Motor neuron (in vitro differentiated cells): ENCODE measurements around the gene EPHX1. TPM values are rescaled to one million over a fixed set of nuclear protein-coding genes. Genes with fewer than 3 reads are reported as not detected.
"Not testable (repeated sequence)": the region's sequence is repeated elsewhere in the genome, so short reads cannot be mapped to it uniquely, and the experiment has no call there.

Experiments
- ATAC-seq, 8 experiments: fragments of 200-7000 bp; cut with Tn5 transposase; replicated peaks in 6 of 8; 2 replicates each; pipeline ENCODE4 v1.8.0; 2021; ENCODE audit warnings: mild to moderate bottlenecking in 8 of 8, moderate library complexity in 8 of 8
- H3K27ac ChIP-seq, 2 donors: fragments of 250-450 bp; sonication (Bioruptor Pico); 2 replicates each; pipeline ENCODE4 v1.9.0; 2021; ENCODE audit warnings: antibody characterized with exemption in 2 of 2, mild to moderate bottlenecking in 2 of 2, moderate library complexity in 1 of 2
- H3K4me1 ChIP-seq, 2 donors: fragments of 250-450 bp; sonication (Bioruptor Pico); replicated peaks in 1 of 2; 2 replicates each; pipeline ENCODE4 v1.6.1; 2021; ENCODE audit warnings: antibody characterized with exemption in 2 of 2, mild to moderate bottlenecking in 2 of 2, moderate library complexity in 1 of 2
- H3K4me3 ChIP-seq, 5 donors: fragments of 250-450 bp; sonication (Bioruptor Pico); 2 replicates each; pipeline ENCODE4 v1.9.0; 2021; ENCODE audit warnings: antibody characterized with exemption in 5 of 5, mild to moderate bottlenecking in 5 of 5, moderate library complexity in 4 of 5
- WGBS, 10 experiments: fragments of 450-650 bp; shearing (Covaris generic); methylation state at CpG; one replicate each; pipeline ENCODE4 v1.0.0; 2022; 5-methylcytosine and 5-hydroxymethylcytosine counted together
- in situ Hi-C, 9 experiments: fragments of 400-800 bp; cut with MboI; loops; one replicate each; pipeline ENCODE4 v1.15.0; 2021; ENCODE audit warnings: low sequenced_read_pairs in 9 of 9, low pct_unique_long_range_greater_than_20kb in 2 of 9; ENCODE audit not compliant: unreplicated experiment in 9 of 9
- total RNA-seq, 8 experiments: library from RNA; unstranded; fragments of 300-600 nt; gene quantifications; 2 replicates each; pipeline versions ENCODE4 v1.2.3 to v1.2.4, GENCODE V29; 2022

EPHX1 gene
- total RNA-seq, 8 experiments from 2014 or later, result 8.1 to 56.2 (median 12.2) TPM

DNA sequence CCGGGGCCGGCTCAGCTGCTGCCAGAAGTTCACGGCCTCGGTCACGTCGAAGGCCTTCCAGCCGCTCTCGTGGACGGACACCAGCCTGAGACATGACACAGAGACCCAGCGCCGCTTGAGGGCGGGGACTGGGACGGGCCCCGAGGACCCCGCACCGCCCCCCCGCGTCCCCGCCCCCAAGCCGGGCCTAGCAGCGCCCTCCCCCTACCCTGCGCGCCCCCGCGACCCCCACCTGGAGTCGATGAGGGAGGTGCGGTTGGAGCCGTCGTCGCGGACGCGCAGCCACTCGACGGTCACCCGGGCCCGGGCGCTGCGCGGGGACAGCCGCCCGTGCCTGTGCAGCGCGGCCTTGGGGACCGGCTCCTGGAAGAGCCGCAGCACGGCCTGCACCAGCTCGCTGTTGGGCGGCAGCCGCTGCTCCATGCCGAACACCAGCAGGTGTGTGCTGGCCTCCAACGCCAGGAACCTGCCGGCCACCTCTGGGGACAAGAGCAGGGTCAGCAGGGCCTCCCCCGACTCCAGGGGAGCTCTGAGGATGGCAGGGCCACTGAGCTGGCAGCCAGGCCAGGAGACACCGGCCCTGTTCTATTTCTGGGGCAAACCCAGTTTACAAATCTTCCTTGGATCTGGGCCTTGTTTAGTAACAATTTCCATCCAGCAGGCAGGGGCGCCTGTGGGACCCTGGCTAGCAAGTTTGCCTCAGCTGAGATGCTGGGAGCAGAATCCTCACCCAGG is 77.8 kb downstream of the EPHX1 start:
- WGBS, 10 experiments, result 80 to 100% (median 87%) methylated on average over 1 to 2 of the region's 56 CpGs; no CpG with 5 or more reads in 6 of the 10 experiments
- in situ Hi-C loops, H3K27ac ChIP-seq, H3K4me3 ChIP-seq: not testable (repeated sequence)
- H3K4me1 ChIP-seq, result peaks cover 8 to 24% of the 10 kb centered on the region in 2 donors
- peak in 3 of 8 experiments; percentile 8 to 36 (median 32) for ATAC-seq

DNA sequence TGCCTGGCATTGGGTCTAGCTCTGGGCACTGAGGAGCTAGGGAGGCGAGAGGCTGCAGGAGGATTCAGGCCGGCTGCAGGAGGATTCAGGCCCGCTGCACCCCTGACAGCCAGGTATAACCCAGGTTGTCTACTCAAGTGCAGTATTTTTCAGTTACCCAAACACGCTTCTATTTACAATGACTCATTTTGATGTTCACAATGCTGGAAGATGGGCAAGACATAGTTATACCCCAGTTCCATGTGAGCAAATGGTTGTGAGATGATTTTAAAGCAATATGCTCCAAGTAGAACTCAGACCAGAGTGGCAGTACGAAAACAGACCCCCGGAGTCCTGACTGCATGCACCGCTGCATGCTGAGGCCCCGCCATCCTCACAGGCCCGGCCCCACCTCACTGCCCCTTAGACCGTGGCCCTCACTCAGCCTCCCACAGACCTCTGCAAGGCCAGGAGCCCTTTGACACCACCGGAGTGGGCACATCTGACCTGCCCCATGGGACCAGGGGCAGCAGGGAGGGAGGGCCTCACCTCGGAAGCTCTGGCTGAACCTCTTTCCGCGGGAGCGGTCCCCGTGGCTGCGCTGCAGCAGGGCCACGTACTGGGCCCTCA is 78.5 kb downstream of the EPHX1 start:
- WGBS, 10 experiments, result 71 to 94% (median 83%) methylated on average over 1 to 7 of the region's 18 CpGs; no CpG with 5 or more reads in 3 of the 10 experiments
- H3K4me3 ChIP-seq, result no peak overlapping the region
- peaks cover 8 to 21% of the 10 kb centered on the region in 2 donors for H3K4me1 ChIP-seq
- H3K27ac ChIP-seq, result no peak overlapping the region
- peak in 4 of 8 experiments; percentile 10 to 24 (median 14) for ATAC-seq
- in situ Hi-C loops, result no loop called here

DNA sequence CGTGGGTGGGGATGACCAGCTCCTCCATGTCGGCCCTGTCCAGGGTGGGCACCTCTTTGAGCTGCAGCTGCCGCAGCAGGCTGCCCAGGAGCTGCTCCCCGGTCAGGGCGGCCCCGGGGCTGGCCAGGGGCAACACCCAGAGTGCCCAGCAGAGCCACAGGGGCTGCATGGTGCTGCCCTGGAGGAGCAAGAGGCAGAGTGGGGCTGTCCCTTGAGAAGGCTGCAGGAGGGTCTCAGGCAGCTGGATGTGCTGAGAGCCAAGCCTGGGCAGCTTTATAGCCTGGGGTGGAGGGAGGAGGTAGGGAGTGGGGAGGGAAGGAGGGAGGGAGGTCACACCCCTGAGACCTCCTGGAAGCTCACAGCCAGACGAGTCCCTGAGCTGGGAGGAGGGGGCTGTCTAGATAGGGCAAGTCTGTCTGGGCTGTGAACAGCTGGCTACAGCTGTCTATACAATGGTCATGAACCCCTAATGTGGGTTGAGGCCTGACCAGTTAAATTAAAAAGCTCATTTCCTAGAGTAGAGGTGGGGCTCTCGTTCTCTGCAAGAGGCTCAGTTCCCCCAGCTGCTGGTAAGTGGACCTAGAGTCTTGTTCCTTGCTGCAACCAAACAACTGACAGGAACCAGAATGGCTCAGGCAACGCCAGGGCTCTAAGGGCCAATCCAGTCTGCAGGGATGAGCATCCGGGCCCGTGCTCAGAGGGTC is 79.1 kb downstream of the EPHX1 start, which contains the start of gene LEFTY1:
Gene LEFTY1, minus strand, starts transcription at position 249 of the 704 bp plus-strand sequence. Its CDS starts 80 bp downstream, at position 169.
- WGBS, 10 experiments, result 73 to 91% (median 80%) methylated on average over 1 to 6 of the region's 11 CpGs; no CpG with 5 or more reads in 6 of the 10 experiments
- no peak within 1 kb of the TSS for H3K27ac ChIP-seq
- ATAC-seq, result peak in 7 of 8 experiments; percentile 37 to 72 (median 56)
- no peak within 1 kb of the TSS for H3K4me3 ChIP-seq
- in situ Hi-C loops, result no loop called here
- H3K4me1 ChIP-seq, result peaks cover 8 to 21% of the 10 kb centered on the region in 2 donors

DNA sequence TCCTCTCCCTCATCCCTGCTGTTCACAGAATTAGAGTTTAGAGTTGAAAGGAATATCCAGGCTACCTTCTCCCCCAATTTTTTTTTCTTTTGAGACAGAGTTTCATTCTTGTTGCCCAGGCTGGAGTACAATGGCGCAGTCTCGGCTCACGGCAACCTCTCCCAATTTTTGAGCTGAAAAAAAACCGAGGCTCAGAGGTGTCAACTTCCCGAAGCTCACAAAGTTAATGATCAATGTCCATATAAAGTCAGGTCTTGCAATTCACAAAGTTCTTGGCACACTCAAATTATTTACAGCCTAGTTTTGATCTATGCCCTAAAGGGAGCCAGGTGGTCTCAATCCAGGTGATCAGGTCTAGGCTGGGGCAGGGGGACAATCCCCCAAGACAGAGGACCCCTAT is 79.8 kb downstream of the EPHX1 start:
- WGBS, 10 experiments, result 49 to 100% (median 79%) methylated on average over 1 to 5 of the region's 5 CpGs; no CpG with 5 or more reads in 4 of the 10 experiments
- ATAC-seq, result no peak
- Histone ChIP-seq H3K4me3 (no peak overlapping the region), H3K27ac (no peak overlapping the region), H3K4me1 (peaks cover 8 to 21% of the 10 kb centered on the region in 2 donors)
- in situ Hi-C loops, result no loop called here

DNA sequence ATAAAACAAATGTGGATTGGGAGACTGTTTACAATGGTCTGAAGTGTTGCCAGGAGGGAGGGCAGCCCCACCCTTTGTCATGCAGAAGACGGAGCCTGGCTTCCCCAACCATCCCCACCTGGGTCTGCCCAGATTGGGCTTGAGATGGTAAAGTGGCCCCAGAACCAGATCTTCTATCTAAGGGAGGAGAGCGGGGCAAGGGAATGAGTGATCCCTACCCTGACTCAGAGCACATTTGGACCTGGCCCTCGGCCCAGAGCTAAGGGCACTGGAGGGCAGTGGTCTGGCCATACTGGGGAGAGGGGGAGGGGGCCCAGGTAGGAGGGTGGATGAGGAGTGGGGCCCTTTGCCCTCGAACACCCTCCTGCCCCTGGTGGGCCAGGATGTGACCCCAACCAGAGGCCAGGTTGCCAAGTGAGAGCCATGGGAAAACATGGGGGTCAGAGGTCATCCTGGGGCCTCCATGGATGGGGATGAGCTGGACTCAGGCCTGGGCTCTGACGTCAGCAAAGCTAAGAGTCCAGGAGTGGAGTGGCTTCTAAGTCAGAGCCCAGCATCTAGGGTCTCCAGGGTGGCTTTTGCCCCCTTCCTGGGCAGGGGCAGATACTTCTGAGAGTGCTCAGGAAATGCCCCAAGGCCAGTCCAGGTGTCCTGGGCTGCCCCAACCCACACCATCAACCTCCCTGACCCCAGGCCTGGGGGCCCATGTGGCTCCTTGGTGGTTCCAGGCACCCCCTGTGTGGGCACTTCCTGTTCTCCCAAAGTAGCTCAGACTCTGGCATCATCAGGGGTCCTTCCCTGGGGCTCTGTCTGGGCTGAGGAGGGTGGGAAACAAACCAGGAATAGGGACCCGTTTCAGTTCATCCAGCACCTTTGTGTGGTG is 80.7 kb downstream of the EPHX1 start:
- WGBS, 10 experiments, result 0 to 100% (median 74%) methylated on average over 1 to 4 of the region's 6 CpGs; no CpG with 5 or more reads in 2 of the 10 experiments
- H3K4me3 ChIP-seq, result no peak overlapping the region
- ATAC-seq, result no peak
- H3K4me1 ChIP-seq, result peaks cover 8 to 21% of the 10 kb centered on the region in 2 donors
- in situ Hi-C loops, result no loop called here
- H3K27ac ChIP-seq, result no peak overlapping the region

DNA sequence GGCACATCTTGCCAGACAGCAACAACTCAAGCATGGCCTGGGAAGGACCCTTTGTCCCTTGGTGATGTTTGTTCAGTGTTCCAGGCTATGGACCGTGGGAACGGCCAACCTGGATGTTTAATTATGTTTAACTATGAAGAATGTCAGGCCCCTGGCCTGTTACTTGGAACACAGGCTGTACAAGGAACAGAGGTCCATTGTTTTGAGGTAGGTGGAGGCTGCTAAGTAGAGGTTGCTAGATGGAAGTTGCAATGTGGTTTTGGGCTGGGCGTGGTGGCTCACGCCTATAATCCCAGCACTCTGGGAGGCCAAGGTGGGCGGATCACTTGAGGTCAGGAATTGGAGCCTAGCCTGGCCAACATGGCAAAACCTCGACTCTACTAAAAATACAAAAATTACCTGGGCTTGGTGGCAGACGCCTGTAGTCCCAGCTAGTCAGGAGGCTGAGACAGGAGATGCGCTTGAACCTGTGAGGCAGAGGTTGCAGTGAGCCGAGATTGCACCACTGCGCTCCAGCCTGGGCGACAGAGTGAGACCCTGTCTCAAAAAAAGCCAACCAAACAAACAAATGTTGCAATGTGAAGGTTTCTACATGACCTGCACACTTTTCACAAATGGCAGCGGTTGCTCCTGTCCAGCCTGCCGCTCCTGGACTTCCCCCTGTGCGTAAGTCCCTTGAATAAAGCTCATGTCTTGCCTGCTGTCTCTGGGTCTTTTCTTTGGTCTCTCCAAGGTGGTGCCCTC is 81.5 kb downstream of the EPHX1 start:
- 87 to 100% (median 93%) methylated on average over 1 to 13 of the region's 14 CpGs; no CpG with 5 or more reads in 3 of the 10 experiments for whole genome bisulfite sequencing, 10 experiments
- in situ Hi-C loops, result no loop called here
- H3K4me3 ChIP-seq, result no peak overlapping the region
- no peak overlapping the region for H3K27ac ChIP-seq
- peaks cover 8 to 21% of the 10 kb centered on the region in 2 donors for H3K4me1 ChIP-seq
- ATAC-seq, result no peak

DNA sequence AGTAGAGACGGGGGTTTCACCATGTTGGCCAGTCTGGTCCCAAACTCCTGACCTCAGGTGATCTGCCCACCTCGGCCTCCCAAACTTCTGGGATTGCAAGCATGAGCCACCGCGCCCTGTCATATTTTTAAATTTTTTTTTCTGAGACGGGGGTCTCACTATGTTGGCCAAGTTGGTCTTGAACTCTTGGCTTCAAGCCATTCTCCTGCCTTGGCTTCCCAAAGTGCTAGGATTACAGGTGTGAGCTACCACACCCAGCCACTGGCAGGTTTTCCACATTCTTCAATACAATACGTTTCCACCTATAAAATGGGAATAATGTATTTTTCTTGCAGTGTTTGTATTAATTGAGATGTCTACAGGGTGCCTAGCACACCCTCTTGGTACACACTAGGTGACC is 82.4 kb downstream of the EPHX1 start:
- 50 to 100% (median 78%) methylated on average over 1 to 6 of the region's 6 CpGs; no CpG with 5 or more reads in 1 of the 10 experiments for whole genome bisulfite sequencing, 10 experiments
- peaks cover 8 to 16% of the 10 kb centered on the region in 2 donors for H3K4me1 ChIP-seq
- no peak for ATAC-seq
- no peak overlapping the region for H3K27ac ChIP-seq
- H3K4me3 ChIP-seq, result no peak overlapping the region
- in situ Hi-C loops, result no loop called here

Other genes starting within 250 kb of the EPHX1 start
- gene ENAH, start 157.0 kb upstream of the EPHX1 start, total RNA-seq, result 100 to 1,000 TPM in 2 of 8 experiments, 10 to 100 TPM in 6; 11.1 to 172 (median 64.9) TPM
- 100 to 1,000 TPM; 137 to 674 (median 404) TPM for gene SRP9, start 32.3 kb upstream of the EPHX1 start, total RNA-seq
- gene TMEM63A, start 72.3 kb downstream of the EPHX1 start, total RNA-seq, result 10 to 100 TPM in 3 of 8 experiments, 1 to 10 TPM in 5; 2.5 to 43.5 (median 9.1) TPM
- 1 to 10 TPM in 1 of 8 experiments, under 1 TPM in 5, not detected in 2; 0.31 to 1.4 (median 0.83) TPM for gene LEFTY1, start 79.0 kb downstream of the EPHX1 start, total RNA-seq
- 10 to 100 TPM; 51.3 to 92.2 (median 65.1) TPM for gene PYCR2, start 114.1 kb downstream of the EPHX1 start, total RNA-seq
- 10 to 100 TPM in 1 of 8 experiments, 1 to 10 TPM in 1, under 1 TPM in 5, not detected in 1; 0.13 to 36.6 (median 0.63) TPM for gene LEFTY2, start 131.1 kb downstream of the EPHX1 start, total RNA-seq
- gene SDE2, start 189.2 kb downstream of the EPHX1 start, total RNA-seq, result 10 to 100 TPM; 21.7 to 30.9 (median 27.4) TPM